ENCODE measurements around the gene SELL.

SELL gene

GRCh38 chr1:169739980-169740379 is 28.6 kb upstream of the SELL start:
- TF ChIP-seq CTCF (IDR thresholded peaks at IDR 0.05) = no peak

GRCh38 chr1:169733924-169734323 is 22.5 kb upstream of the SELL start, which contains the start of gene SELE:
Gene SELE (minus strand): TSS chr1:169734079. CDS start chr1:169733612, 467 bp downstream.
- TF ChIP-seq CTCF (IDR thresholded peaks at IDR 0.05) = no peak

- TF ChIP-seq CTCF (IDR thresholded peaks at IDR 0.05) = no peak
Observed at GRCh38 chr1:169731446-169731845, 20.0 kb upstream of the SELL start.

GRCh38 chr1:169729991-169730390 is 18.6 kb upstream of the SELL start:
- no peak for TF ChIP-seq CTCF (IDR thresholded peaks at IDR 0.05)

GRCh38 chr1:169727307-169727706 is 15.9 kb upstream of the SELL start:
- no peak for TF ChIP-seq CTCF (IDR thresholded peaks at IDR 0.05)

- no peak for TF ChIP-seq CTCF (IDR thresholded peaks at IDR 0.05)
Observed at GRCh38 chr1:169726851-169727250, 15.4 kb upstream of the SELL start.

GRCh38 chr1:169725930-169726329 is 14.5 kb upstream of the SELL start:
- no peak for TF ChIP-seq CTCF (IDR thresholded peaks at IDR 0.05)

GRCh38 chr1:169724168-169724567 is 12.7 kb upstream of the SELL start:
- no peak for TF ChIP-seq CTCF (IDR thresholded peaks at IDR 0.05)
